Right lobe of liver (tissue), 4 donors: ENCODE measurements around the gene LRCH3.

ENCODE experiments used
- POLR2A ChIP-seq: fragments of 450-650 bp; IDR thresholded peaks from one replicate; pipeline ENCODE4 v1.6.1; 2017; ENCODE audit warnings: antibody characterized with exemption, mild to moderate bottlenecking
- TF ChIP-seq, protein P1 (sequence below), 4 donors: fragments of 200-600 bp in 3 of 4; fragments of 450-650 bp in 1 of 4; IDR thresholded peaks; one replicate each; pipeline versions ENCODE4 v1.5.1 to v1.8.0; 2016 to 2022; ENCODE audit warnings: antibody characterized with exemption in 4 of 4, mild to moderate bottlenecking in 2 of 4
- donor health status: DM: no; HTN: no; CAD: no.
- donor health status: DM: no; HTN: no; CAD: no.
- donor health status: DM: no; HTN: yes; CAD: no.

DNA sequence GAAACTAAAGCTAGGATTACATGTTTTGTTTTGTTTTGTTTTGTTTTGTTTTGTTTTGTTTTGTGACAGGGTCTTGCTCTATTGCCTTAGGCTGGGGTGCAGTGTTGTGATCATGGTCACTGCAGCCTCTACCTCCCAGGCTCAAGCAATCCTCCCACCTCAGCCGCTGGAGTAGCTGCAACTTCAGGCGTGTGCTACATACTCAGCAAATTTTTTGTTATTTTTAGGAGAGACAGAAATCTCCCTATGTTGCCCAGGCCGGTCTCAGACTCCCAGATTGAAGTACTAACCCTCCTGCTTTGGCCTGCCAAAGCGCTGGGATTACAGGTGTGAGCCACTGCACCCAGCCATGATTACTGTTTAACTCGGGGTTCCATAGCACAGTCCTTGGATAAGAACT lies 50.7 kb downstream of the LRCH3 start:
- TF ChIP-seq, protein P1, sequence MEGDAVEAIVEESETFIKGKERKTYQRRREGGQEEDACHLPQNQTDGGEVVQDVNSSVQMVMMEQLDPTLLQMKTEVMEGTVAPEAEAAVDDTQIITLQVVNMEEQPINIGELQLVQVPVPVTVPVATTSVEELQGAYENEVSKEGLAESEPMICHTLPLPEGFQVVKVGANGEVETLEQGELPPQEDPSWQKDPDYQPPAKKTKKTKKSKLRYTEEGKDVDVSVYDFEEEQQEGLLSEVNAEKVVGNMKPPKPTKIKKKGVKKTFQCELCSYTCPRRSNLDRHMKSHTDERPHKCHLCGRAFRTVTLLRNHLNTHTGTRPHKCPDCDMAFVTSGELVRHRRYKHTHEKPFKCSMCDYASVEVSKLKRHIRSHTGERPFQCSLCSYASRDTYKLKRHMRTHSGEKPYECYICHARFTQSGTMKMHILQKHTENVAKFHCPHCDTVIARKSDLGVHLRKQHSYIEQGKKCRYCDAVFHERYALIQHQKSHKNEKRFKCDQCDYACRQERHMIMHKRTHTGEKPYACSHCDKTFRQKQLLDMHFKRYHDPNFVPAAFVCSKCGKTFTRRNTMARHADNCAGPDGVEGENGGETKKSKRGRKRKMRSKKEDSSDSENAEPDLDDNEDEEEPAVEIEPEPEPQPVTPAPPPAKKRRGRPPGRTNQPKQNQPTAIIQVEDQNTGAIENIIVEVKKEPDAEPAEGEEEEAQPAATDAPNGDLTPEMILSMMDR (IDR thresholded peaks at IDR 0.05), result no peak
- no peak for TF ChIP-seq POLR2A
